ENCODE data around the gene SLC15A4. TPM values are rescaled to one million over a fixed set of nuclear protein-coding genes. Genes with fewer than 3 reads are reported as not detected.

Gene SLC15A4
- total RNA-seq, 1 experiment from 2014 or later: 21.6 TPM

GRCh38 chr12:128804762-128805161 lies 19.0 kb downstream of the SLC15A4 start:
- Histone ChIP-seq H2BK120ac (ENCODE audit: low read depth, low read length, poor library complexity, severe bottlenecking) (no peak overlapping the region), H4K20me1 (ENCODE audit: control insufficient read depth, insufficient read depth, insufficient read length) (no peaks in the 10 kb centered on the region), H3K9me3 (ENCODE audit: control insufficient read depth, low read depth, low read length) (no peaks in the 10 kb centered on the region), H3K79me1 (ENCODE audit: insufficient read depth, low read depth, low read length, poor library complexity, severe bottlenecking) (peaks cover 5% of the 10 kb centered on the region), H3K79me2 (ENCODE audit: insufficient read depth, low read length) (peaks cover 4% of the 10 kb centered on the region; the same call in 1 of the 2 replicates), H3K23me2 (ENCODE audit: insufficient read length, low read depth, low read length, poor library complexity, severe bottlenecking) (no peaks in the 10 kb centered on the region), H3K4me2 (ENCODE audit: insufficient read depth, insufficient read length, low read length) (no peak overlapping the region), H3K9ac (ENCODE audit: extremely low read depth, insufficient read length, low read length) (no peak overlapping the region), H3K18ac (ENCODE audit: insufficient read length, low read depth, low read length) (no peak overlapping the region), H3T11ph (ENCODE audit: low read length) (no peak overlapping the region), H4K91ac (ENCODE audit: insufficient read length, low read depth, low read length) (no peak overlapping the region), H2AFZ (ENCODE audit: low read length) (no peak overlapping the region), H2BK20ac (ENCODE audit: low read depth, low read length, poor library complexity, severe bottlenecking) (no peak overlapping the region), H3K14ac (ENCODE audit: insufficient read depth, low read length) (no peak overlapping the region), H3K27me3 (ENCODE audit: insufficient read depth, low read length) (no peaks in the 10 kb centered on the region), H4K5ac (ENCODE audit: insufficient read length, low read depth, low read length) (no peak overlapping the region), H3K56ac (ENCODE audit: insufficient read length, low read depth, low read length) (no peak overlapping the region), H3K27ac (ENCODE audit: insufficient read length, low read depth, low read length) (no peak overlapping the region), H3K4me1 (ENCODE audit: insufficient read depth, low read length) (no peaks in the 10 kb centered on the region), H3K4ac (ENCODE audit: low read depth, low read length) (no peak overlapping the region), H2BK15ac (ENCODE audit: low read depth, low read length) (no peak overlapping the region), H3K23ac (ENCODE audit: insufficient read length, low read depth, low read length) (no peak overlapping the region), H2AK5ac (ENCODE audit: insufficient read length, low read length) (no peak overlapping the region), H4K8ac (replicated peaks; ENCODE audit: insufficient read length, low read depth, low read length) (no peak overlapping the region), H2BK12ac (ENCODE audit: insufficient read length, low read depth, low read length) (no peak overlapping the region), H2BK5ac (ENCODE audit: insufficient read length, low read length) (no peak overlapping the region)
- peaks cover 32 to 72% (median 71%) of the 10 kb centered on the region in 3 experiments; a peak in 6 of 7 replicates for H3K36me3 Mint-ChIP-seq (ENCODE audit: insufficient read depth in 1 of 3, low read depth in 3 of 3)
- peaks cover 0 to 5% of the 10 kb centered on the region in 2 experiments for H3K4me1 Mint-ChIP-seq
- H3K9me3 Mint-ChIP-seq: no peaks in the 10 kb centered on the region
- no peak overlapping the region for H3K27ac Mint-ChIP-seq
- no peaks in the 10 kb centered on the region for H3K27me3 Mint-ChIP-seq (ENCODE audit: low read depth)
- no CpG with 5 or more reads among the region's 8 CpGs for WGBS (ENCODE audit: extremely low coverage, insufficient read length, low lambda C conversion rate)
- DNase-seq: no peak
- no peak overlapping the region for H3K4me3 Mint-ChIP-seq
- TF ChIP-seq, protein P1, sequence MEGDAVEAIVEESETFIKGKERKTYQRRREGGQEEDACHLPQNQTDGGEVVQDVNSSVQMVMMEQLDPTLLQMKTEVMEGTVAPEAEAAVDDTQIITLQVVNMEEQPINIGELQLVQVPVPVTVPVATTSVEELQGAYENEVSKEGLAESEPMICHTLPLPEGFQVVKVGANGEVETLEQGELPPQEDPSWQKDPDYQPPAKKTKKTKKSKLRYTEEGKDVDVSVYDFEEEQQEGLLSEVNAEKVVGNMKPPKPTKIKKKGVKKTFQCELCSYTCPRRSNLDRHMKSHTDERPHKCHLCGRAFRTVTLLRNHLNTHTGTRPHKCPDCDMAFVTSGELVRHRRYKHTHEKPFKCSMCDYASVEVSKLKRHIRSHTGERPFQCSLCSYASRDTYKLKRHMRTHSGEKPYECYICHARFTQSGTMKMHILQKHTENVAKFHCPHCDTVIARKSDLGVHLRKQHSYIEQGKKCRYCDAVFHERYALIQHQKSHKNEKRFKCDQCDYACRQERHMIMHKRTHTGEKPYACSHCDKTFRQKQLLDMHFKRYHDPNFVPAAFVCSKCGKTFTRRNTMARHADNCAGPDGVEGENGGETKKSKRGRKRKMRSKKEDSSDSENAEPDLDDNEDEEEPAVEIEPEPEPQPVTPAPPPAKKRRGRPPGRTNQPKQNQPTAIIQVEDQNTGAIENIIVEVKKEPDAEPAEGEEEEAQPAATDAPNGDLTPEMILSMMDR (conservative IDR thresholded peaks at IDR 0.05): no peak
